NT2/D1 (cell line): ENCODE results near the gene SULT2A1.
"Not testable (repeated sequence)": the region's sequence is repeated elsewhere in the genome, so short reads cannot be mapped to it uniquely, and the experiment has no call there.

Experiments used
- DNase-seq: peaks from one replicate; pipeline ENCODE4 v3.0.0-alpha.2; 2011; ENCODE audit warnings: low read depth, low spot score
- H3K27me3 ChIP-seq: 2 replicates; pipeline ENCODE4 v1.6.0; 2011; ENCODE audit warnings: mild to moderate bottlenecking; ENCODE audit not compliant: insufficient read length, insufficient read depth
- H3K36me3 ChIP-seq: 2 replicates; pipeline ENCODE4 v1.6.1; 2011; ENCODE audit warnings: mild to moderate bottlenecking, low read length, mixed read lengths; ENCODE audit not compliant: insufficient read depth, insufficient read length
- H3K4me1 ChIP-seq: 2 replicates; pipeline ENCODE4 v1.5.1; 2011; ENCODE audit not compliant: insufficient read depth, insufficient read length
- H3K4me3 ChIP-seq: 2 replicates; pipeline ENCODE4 v1.5.1; 2011; ENCODE audit warnings: low read depth; ENCODE audit not compliant: insufficient read length
- H3K9ac ChIP-seq: 2 replicates; pipeline ENCODE4 v1.6.0; 2011; ENCODE audit warnings: low read depth; ENCODE audit not compliant: insufficient read length
- H3K9me3 ChIP-seq: 2 replicates; pipeline ENCODE4 v1.5.1; 2011; ENCODE audit warnings: mild to moderate bottlenecking, low read length; ENCODE audit not compliant: insufficient read depth
- SUZ12 ChIP-seq: IDR thresholded peaks from 2 replicates; pipeline ENCODE4 v1.6.1; 2011; ENCODE audit not compliant: insufficient read length, insufficient read depth; ENCODE audit errors: extremely low read depth
- YY1 ChIP-seq: IDR thresholded peaks from 2 replicates; pipeline ENCODE4 v1.6.1; 2011; ENCODE audit not compliant: insufficient read length, insufficient read depth
- ZNF274 ChIP-seq: IDR thresholded peaks from 2 replicates; pipeline ENCODE4 v1.6.1; 2011; ENCODE audit warnings: mild to moderate bottlenecking, low read depth, low read length

SULT2A1 gene

GRCh38 chr19:47858231-47858630, 27.9 kb downstream of the SULT2A1 start:
- H3K9ac ChIP-seq, H3K36me3 ChIP-seq, H3K4me3 ChIP-seq, H3K4me1 ChIP-seq, DNase-seq, H3K9me3 ChIP-seq, H3K27me3 ChIP-seq: not testable (repeated sequence)

- no peak for TF ChIP-seq SUZ12
- no peak for TF ChIP-seq YY1
- no peak for TF ChIP-seq ZNF274
- no peaks in the 10 kb centered on the region for H3K4me1 ChIP-seq
- H3K27me3 ChIP-seq = no peaks in the 10 kb centered on the region
- no peak overlapping the region for H3K9ac ChIP-seq
- DNase-seq = no peak
- H3K9me3 ChIP-seq = no peaks in the 10 kb centered on the region
- H3K4me3 ChIP-seq = no peak overlapping the region
- H3K36me3 ChIP-seq = no peaks in the 10 kb centered on the region
Observed at GRCh38 chr19:47854459-47854858, 31.7 kb downstream of the SULT2A1 start.

GRCh38 chr19:47853003-47853402, 33.1 kb downstream of the SULT2A1 start:
- no peak overlapping the region for H3K9ac ChIP-seq
- TF ChIP-seq YY1 (no peak), ZNF274 (no peak), SUZ12 (no peak)

GRCh38 chr19:47848823-47849473, 37.2 kb downstream of the SULT2A1 start:
- Histone ChIP-seq H3K9me3 (no peaks in the 10 kb centered on the region), H3K4me1 (peaks cover 4% of the 10 kb centered on the region), H3K36me3 (no peaks in the 10 kb centered on the region), H3K4me3 (peak overlapping the region; percentile 26), H3K9ac (peak overlapping the region; percentile 51), H3K27me3 (no peaks in the 10 kb centered on the region)
- TF ChIP-seq SUZ12 (no peak), YY1 (no peak), ZNF274 (no peak)
- DNase-seq = peak; percentile 57

More at GRCh38 chr19:47853003-47853402, 33.1 kb downstream of the SULT2A1 start:
- Histone ChIP-seq H3K4me3 (no peak overlapping the region), H3K36me3 (no peaks in the 10 kb centered on the region), H3K27me3 (no peaks in the 10 kb centered on the region), H3K4me1 (peaks cover 4% of the 10 kb centered on the region), H3K9me3 (no peaks in the 10 kb centered on the region)
- no peak for DNase-seq

DNA sequence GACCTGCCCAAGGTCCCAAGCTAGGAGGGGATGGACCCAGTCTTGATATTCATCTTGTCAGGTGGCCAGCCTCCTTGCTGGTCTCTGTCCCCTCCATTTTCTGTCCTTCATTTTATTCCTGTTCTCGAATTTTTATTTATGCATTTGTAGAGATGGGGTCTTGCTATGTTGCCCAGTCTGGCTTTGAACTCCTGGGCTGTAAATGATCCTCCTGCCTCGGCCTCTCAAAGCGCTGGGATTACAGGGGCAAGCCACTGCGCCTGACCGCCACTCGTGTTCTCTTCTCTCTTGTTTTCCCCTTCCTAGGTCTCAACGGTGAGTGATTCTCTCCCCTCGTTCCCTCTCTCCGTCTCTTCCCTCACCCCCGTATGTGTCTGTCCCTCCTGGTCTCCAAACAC, 37.7 kb downstream of the SULT2A1 start:
- no peaks in the 10 kb centered on the region for H3K9me3 ChIP-seq

DNA sequence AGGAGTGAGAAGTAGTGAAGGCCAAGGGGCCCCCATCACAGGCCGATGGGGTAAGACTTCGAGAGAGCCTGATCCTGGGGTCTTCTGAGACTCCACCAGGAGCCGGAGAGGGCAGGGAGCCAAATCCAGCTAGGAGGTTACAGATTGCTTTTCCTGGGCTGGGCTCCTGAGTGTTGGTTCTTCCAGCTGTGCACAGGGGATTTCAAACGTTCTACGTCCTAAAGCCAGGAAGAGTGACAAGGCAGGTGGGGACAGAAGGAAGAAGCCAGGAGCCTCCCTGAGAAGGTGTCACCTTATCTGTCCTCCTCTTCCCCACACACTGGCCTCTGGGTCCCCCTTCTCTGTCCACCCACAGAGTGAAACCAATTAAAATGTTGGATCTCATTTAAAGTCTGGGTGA, 43.2 kb downstream of the SULT2A1 start:
- no peak overlapping the region for H3K4me3 ChIP-seq
- H3K9me3 ChIP-seq = no peaks in the 10 kb centered on the region
- TF ChIP-seq SUZ12 (no peak), YY1 (no peak), ZNF274 (no peak)
- no peak for DNase-seq
- H3K36me3 ChIP-seq = no peaks in the 10 kb centered on the region
- peaks cover 4% of the 10 kb centered on the region for H3K4me1 ChIP-seq
- H3K27me3 ChIP-seq = no peaks in the 10 kb centered on the region
- H3K9ac ChIP-seq = no peak overlapping the region

More for the DNA sequence above, 37.7 kb downstream of the SULT2A1 start:
- no peak for DNase-seq
- H3K27me3 ChIP-seq = no peaks in the 10 kb centered on the region
- H3K9ac ChIP-seq = peak overlapping the region; percentile 51
- H3K4me3 ChIP-seq = peak overlapping the region; percentile 26
- peaks cover 4% of the 10 kb centered on the region for H3K4me1 ChIP-seq
- H3K36me3 ChIP-seq = no peaks in the 10 kb centered on the region
- TF ChIP-seq YY1 = no peak
- no peak for TF ChIP-seq ZNF274
- TF ChIP-seq SUZ12 = no peak

DNA sequence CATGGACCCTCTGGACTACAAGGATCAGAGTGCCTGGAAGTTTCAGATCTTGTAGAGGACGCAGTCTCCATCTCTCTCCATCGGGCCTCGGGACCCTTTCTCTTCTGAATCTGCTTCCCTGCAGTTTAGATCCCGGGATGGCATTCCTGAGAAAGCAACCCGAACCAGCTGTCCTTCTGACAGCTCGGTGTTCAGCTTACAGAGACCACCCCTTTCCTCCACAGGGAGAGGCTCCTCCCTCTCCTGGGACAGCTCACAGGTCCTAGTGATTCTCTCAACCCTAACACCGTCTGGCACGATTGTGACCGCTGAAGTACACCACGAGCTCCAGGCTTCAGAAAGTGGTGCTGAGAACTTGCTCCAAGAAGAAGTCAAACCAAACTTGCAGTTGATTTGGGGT, 46.2 kb downstream of the SULT2A1 start:
- no peak for TF ChIP-seq ZNF274
- TF ChIP-seq SUZ12 = no peak
- no peak for TF ChIP-seq YY1
- Histone ChIP-seq H3K27me3 (no peaks in the 10 kb centered on the region), H3K4me3 (no peak overlapping the region), H3K4me1 (peaks cover 4% of the 10 kb centered on the region), H3K9me3 (no peaks in the 10 kb centered on the region), H3K36me3 (no peaks in the 10 kb centered on the region), H3K9ac (no peak overlapping the region)
- no peak for DNase-seq

- Histone ChIP-seq H3K4me1 (peaks cover 4% of the 10 kb centered on the region), H3K36me3 (no peaks in the 10 kb centered on the region)
- TF ChIP-seq YY1 (no peak), ZNF274 (no peak), SUZ12 (no peak)
Observed at GRCh38 chr19:47839411-47839810, 46.7 kb downstream of the SULT2A1 start.

More at GRCh38 chr19:47839411-47839810, 46.7 kb downstream of the SULT2A1 start:
- Histone ChIP-seq H3K27me3 (no peaks in the 10 kb centered on the region), H3K4me3 (no peak overlapping the region), H3K9ac (no peak overlapping the region), H3K9me3 (no peaks in the 10 kb centered on the region)
- no peak for DNase-seq
